HCT116 (cell line): ENCODE measurements around the gene CAPG. TPM values are rescaled to one million over a fixed set of nuclear protein-coding genes. Genes with fewer than 3 reads are reported as not detected.

ENCODE experiments used
- CTCF ChIP-seq, 3 experiments: fragments of 200-600 bp in 1 of 3; sonication (generic) in 1 of 3; IDR thresholded peaks in 2 of 3; conservative IDR thresholded peaks in 1 of 3; 2 replicates each; pipeline ENCODE4 v1.5.1; 2012 to 2017; ENCODE audit warnings: low read depth in 2 of 3, low read length in 2 of 3, antibody characterized with exemption in 1 of 3, borderline replicate concordance in 1 of 3, control low read depth in 1 of 3, mild to moderate bottlenecking in 1 of 3, mixed read lengths in 1 of 3, mixed run types in 1 of 3, moderate library complexity in 1 of 3; ENCODE audit not compliant: insufficient read depth in 1 of 3
- ELF1 ChIP-seq: IDR thresholded peaks from 2 replicates; pipeline ENCODE4 v1.6.1; 2012; ENCODE audit warnings: low read depth, borderline replicate concordance
- FOSL1 ChIP-seq: IDR thresholded peaks from 2 replicates; pipeline ENCODE4 v1.6.1; 2012; ENCODE audit warnings: low read depth
- JUND ChIP-seq: IDR thresholded peaks from 2 replicates; pipeline ENCODE4 v1.6.1; 2012
- POLR2A ChIP-seq: IDR thresholded peaks from 2 replicates; pipeline ENCODE4 v1.7.0; 2011; ENCODE audit warnings: borderline replicate concordance; ENCODE audit not compliant: insufficient read depth, insufficient read length; ENCODE audit errors: extremely low read depth
- REST ChIP-seq: IDR thresholded peaks from 2 replicates; pipeline ENCODE4 v1.6.1; 2012; ENCODE audit warnings: low read depth
- YY1 ChIP-seq: IDR thresholded peaks from 2 replicates; pipeline ENCODE4 v1.6.1; 2011; ENCODE audit warnings: low read length, low read depth, moderate library complexity, mild to moderate bottlenecking; ENCODE audit not compliant: insufficient replicate concordance; ENCODE audit errors: extremely low read depth
- ZBTB33 ChIP-seq: IDR thresholded peaks from 2 replicates; pipeline ENCODE4 v1.6.1; 2011; ENCODE audit warnings: mild to moderate bottlenecking, low read length, moderate library complexity; ENCODE audit not compliant: insufficient replicate concordance; ENCODE audit errors: extremely low read depth
- ZFX ChIP-seq: fragments of 450-650 bp; IDR thresholded peaks from 2 replicates; pipeline ENCODE4 v1.6.1; 2017
- total RNA-seq: library from RNA; stranded (reverse); gene quantifications from one replicate; pipeline ENCODE4 v1.2.1, GENCODE V29; 2021; ENCODE audit not compliant: unreplicated experiment

Gene CAPG
- total RNA-seq, 1 experiment from 2014 or later: 223 TPM

GRCh38 chr2:85459771-85460170 is 49.6 kb upstream of the CAPG start (continued):
- TF ChIP-seq ZBTB33: no peak
- no peak for TF ChIP-seq ZFX
- no peak for TF ChIP-seq YY1
- TF ChIP-seq JUND: no peak
- no peak for TF ChIP-seq FOSL1
- TF ChIP-seq POLR2A: no peak
- TF ChIP-seq REST: no peak
- TF ChIP-seq ELF1: no peak
- TF ChIP-seq CTCF (IDR thresholded peaks at IDR 0.05 in 2 of 3, conservative IDR thresholded peaks at IDR 0.05 in 1 of 3; ENCODE audit: borderline replicate concordance in 1 of 3, insufficient read depth in 1 of 3, low read depth in 2 of 3, low read length in 2 of 3): no peak
